T1000 (cell line): ENCODE data around the gene CRIP2.

Experiments
- DNase-seq: peaks from one replicate; lab custom pipeline; 2025; ENCODE audit warnings: mixed read lengths; lab: John Stamatoyannopoulos, UW

CRIP2 gene

GRCh38 chr14:105445290-105445689, 29.3 kb upstream of the CRIP2 start:
- no peak for DNase-seq

GRCh38 chr14:105445901-105446845, 28.4 kb upstream of the CRIP2 start:
- DNase-seq: no peak

GRCh38 chr14:105446971-105447370, 27.6 kb upstream of the CRIP2 start:
- DNase-seq: no peak

GRCh38 chr14:105447651-105448640, 26.7 kb upstream of the CRIP2 start:
- DNase-seq: no peak

GRCh38 chr14:105448706-105449111, 25.9 kb upstream of the CRIP2 start:
- peak; percentile 43 for DNase-seq

GRCh38 chr14:105449276-105450122, 25.1 kb upstream of the CRIP2 start:
- DNase-seq: no peak

- no peak for DNase-seq
Measured at GRCh38 chr14:105450123-105450505, 24.5 kb upstream of the CRIP2 start.

GRCh38 chr14:105450864-105451720, 23.5 kb upstream of the CRIP2 start:
- no peak for DNase-seq

- DNase-seq: no peak
Measured at GRCh38 chr14:105452963-105453362, 21.7 kb upstream of the CRIP2 start.

GRCh38 chr14:105453847-105454246, 20.8 kb upstream of the CRIP2 start:
- DNase-seq: no peak

GRCh38 chr14:105455086-105455640, 19.5 kb upstream of the CRIP2 start:
- no peak for DNase-seq

GRCh38 chr14:105455766-105456660, 18.6 kb upstream of the CRIP2 start:
- DNase-seq: no peak

- DNase-seq: no peak
Measured at GRCh38 chr14:105456736-105457617, 17.6 kb upstream of the CRIP2 start.

- no peak for DNase-seq
Measured at GRCh38 chr14:105458010-105458409, 16.6 kb upstream of the CRIP2 start.

GRCh38 chr14:105458571-105458970, 16.1 kb upstream of the CRIP2 start:
- DNase-seq: no peak

GRCh38 chr14:105460116-105460515, 14.5 kb upstream of the CRIP2 start:
- DNase-seq: no peak

GRCh38 chr14:105460616-105461015, 14.0 kb upstream of the CRIP2 start:
- no peak for DNase-seq

- no peak for DNase-seq
Measured at GRCh38 chr14:105461903-105462302, 12.7 kb upstream of the CRIP2 start.
